SK-N-MC (cell line): ENCODE results near the gene MAGI3.
"Not testable (repeated sequence)": the region's sequence is repeated elsewhere in the genome, so short reads cannot be mapped to it uniquely, and the experiment has no call there.

ENCODE experiments used
- DNase-seq: peaks from one replicate; pipeline ENCODE4 v3.0.0-alpha.2; 2011; ENCODE audit warnings: low read depth, low spot score
- H3K27ac ChIP-seq: fragments of 200-600 bp; sonication (generic); 2 replicates; pipeline ENCODE4 v1.5.1; 2016; ENCODE audit warnings: mixed run types
- H3K36me3 ChIP-seq: fragments of 200-600 bp; sonication (generic); 2 replicates; pipeline ENCODE4 v1.6.1; 2017; ENCODE audit warnings: antibody characterized with exemption, low read length, mixed read lengths; ENCODE audit not compliant: insufficient read depth
- H3K4me3 ChIP-seq: fragments of 200-600 bp; sonication (generic); 2 replicates; pipeline ENCODE4 v1.5.1; 2016
- H3K9ac ChIP-seq: fragments of 200-600 bp; sonication (generic); 2 replicates; pipeline ENCODE4 v1.8.0; 2017; ENCODE audit warnings: mixed run types, mixed read lengths; ENCODE audit not compliant: insufficient read length
- H3K9me3 ChIP-seq: fragments of 200-600 bp; sonication (generic); 2 replicates; pipeline ENCODE4 v1.6.1; 2017; ENCODE audit warnings: low read depth, mild to moderate bottlenecking, antibody characterized with exemption, low read length, moderate library complexity, mixed read lengths
- EZH2 ChIP-seq: fragments of 200-600 bp; sonication (generic); IDR thresholded peaks from one replicate; pipeline ENCODE4 v1.6.1; 2017; ENCODE audit warnings: antibody characterized with exemption
- FOXP2 ChIP-seq: optimal IDR thresholded peaks from 2 replicates; pipeline ENCODE3; 2011; ENCODE audit warnings: mild to moderate bottlenecking, moderate library complexity; ENCODE audit not compliant: insufficient read depth; ENCODE audit errors: extremely low read length, control extremely low read depth
- POLR2AphosphoS5 ChIP-seq: IDR thresholded peaks from 2 replicates; pipeline ENCODE4 v1.6.1; 2012; ENCODE audit warnings: mild to moderate bottlenecking, low read depth, low read length, borderline replicate concordance

MAGI3 gene

GRCh38 chr1:113581323-113581722 is 191.0 kb downstream of the MAGI3 start:
- H3K36me3 ChIP-seq: no peaks in the 10 kb centered on the region
- H3K9ac ChIP-seq: no peak overlapping the region
- no peaks in the 10 kb centered on the region for H3K9me3 ChIP-seq
- no peak for TF ChIP-seq FOXP2
- TF ChIP-seq EZH2: no peak
- TF ChIP-seq POLR2AphosphoS5: no peak
- DNase-seq: no peak
- no peak overlapping the region for H3K27ac ChIP-seq
- H3K4me3 ChIP-seq: no peak overlapping the region

- TF ChIP-seq POLR2AphosphoS5 (no peak), FOXP2 (no peak), EZH2 (no peak)
- Histone ChIP-seq H3K4me3 (no peak overlapping the region), H3K36me3 (no peaks in the 10 kb centered on the region), H3K9ac (no peak overlapping the region), H3K27ac (no peak overlapping the region), H3K9me3 (no peaks in the 10 kb centered on the region)
- no peak for DNase-seq
These were observed 191.8 kb downstream of the MAGI3 start for GRCh38 chr1:113582084-113582483.

GRCh38 chr1:113587475-113587874 is 197.2 kb downstream of the MAGI3 start:
- H3K9me3 ChIP-seq: no peaks in the 10 kb centered on the region
- no peak for DNase-seq
- H3K27ac ChIP-seq: no peak overlapping the region
- TF ChIP-seq POLR2AphosphoS5 (no peak), FOXP2 (no peak), EZH2 (no peak)
- H3K9ac ChIP-seq: no peak overlapping the region
- no peak overlapping the region for H3K4me3 ChIP-seq
- no peaks in the 10 kb centered on the region for H3K36me3 ChIP-seq

GRCh38 chr1:113592230-113592629 is 201.9 kb downstream of the MAGI3 start:
- DNase-seq: no peak
- H3K4me3 ChIP-seq: no peak overlapping the region

GRCh38 chr1:113593550-113594297 is 203.4 kb downstream of the MAGI3 start:
- Histone ChIP-seq H3K4me3 (no peak overlapping the region), H3K9ac (no peak overlapping the region), H3K27ac (no peak overlapping the region), H3K36me3 (peaks cover 3% of the 10 kb centered on the region; the same call in 1 of the 2 replicates), H3K9me3 (no peaks in the 10 kb centered on the region)
- TF ChIP-seq FOXP2 (no peak), POLR2AphosphoS5 (no peak), EZH2 (no peak)
- DNase-seq: no peak

More at GRCh38 chr1:113592230-113592629, 201.9 kb downstream of the MAGI3 start:
- H3K9ac ChIP-seq: no peak overlapping the region
- no peaks in the 10 kb centered on the region for H3K9me3 ChIP-seq
- no peak overlapping the region for H3K27ac ChIP-seq
- no peak for TF ChIP-seq EZH2
- no peak for TF ChIP-seq POLR2AphosphoS5
- TF ChIP-seq FOXP2: no peak
- H3K36me3 ChIP-seq: peaks cover 2% of the 10 kb centered on the region; the same call in 1 of the 2 replicates

GRCh38 chr1:113604466-113604865 is 214.2 kb downstream of the MAGI3 start:
- H3K9me3 ChIP-seq, H3K27ac ChIP-seq, H3K36me3 ChIP-seq, DNase-seq, H3K4me3 ChIP-seq, H3K9ac ChIP-seq: not testable (repeated sequence)

- H3K36me3 ChIP-seq: no peaks in the 10 kb centered on the region
- no peaks in the 10 kb centered on the region for H3K9me3 ChIP-seq
- H3K9ac ChIP-seq: no peak overlapping the region
- TF ChIP-seq FOXP2 (no peak), POLR2AphosphoS5 (no peak)
- H3K27ac ChIP-seq: no peak overlapping the region
- H3K4me3 ChIP-seq: no peak overlapping the region
- DNase-seq: no peak
These were observed 214.8 kb downstream of the MAGI3 start for GRCh38 chr1:113605146-113605545.

GRCh38 chr1:113608399-113608798 is 218.1 kb downstream of the MAGI3 start:
- TF ChIP-seq FOXP2 (no peak), POLR2AphosphoS5 (no peak), EZH2 (no peak)
- Histone ChIP-seq H3K9ac (no peak overlapping the region), H3K9me3 (no peaks in the 10 kb centered on the region), H3K27ac (no peak overlapping the region), H3K36me3 (no peaks in the 10 kb centered on the region), H3K4me3 (no peak overlapping the region)
- no peak for DNase-seq

GRCh38 chr1:113610372-113610771 is 220.1 kb downstream of the MAGI3 start:
- Histone ChIP-seq H3K27ac (no peak overlapping the region), H3K4me3 (no peak overlapping the region), H3K36me3 (no peaks in the 10 kb centered on the region), H3K9ac (no peak overlapping the region), H3K9me3 (no peaks in the 10 kb centered on the region)
- no peak for DNase-seq
- TF ChIP-seq FOXP2 (no peak), EZH2 (no peak), POLR2AphosphoS5 (no peak)
